Muscle layer of colon (tissue), 2 donors: ENCODE data around the gene FUT8.
"Not testable (repeated sequence)": the region's sequence is repeated elsewhere in the genome, so short reads cannot be mapped to it uniquely, and the experiment has no call there.

Experiments used
- H3K27ac ChIP-seq: one replicate; pipeline ENCODE4 v1.7.0; 2013; ENCODE audit warnings: low read depth, mild to moderate bottlenecking, low read length, moderate library complexity
- H3K27me3 ChIP-seq, 2 donors: one replicate each; pipeline ENCODE4 v1.7.0; 2013; ENCODE audit warnings: low read length in 2 of 2, mild to moderate bottlenecking in 2 of 2; ENCODE audit not compliant: insufficient read depth in 2 of 2, control insufficient read depth in 1 of 2
- H3K36me3 ChIP-seq: one replicate; pipeline ENCODE4 v1.7.0; 2013; ENCODE audit warnings: mild to moderate bottlenecking, low read length; ENCODE audit not compliant: insufficient read depth
- H3K4me1 ChIP-seq: one replicate; pipeline ENCODE4 v1.7.0; 2013; ENCODE audit warnings: mild to moderate bottlenecking, low read length; ENCODE audit not compliant: insufficient read depth
- H3K4me3 ChIP-seq, 2 donors: one replicate each; pipeline ENCODE4 v1.7.0; 2013; ENCODE audit warnings: low read length in 2 of 2, low read depth in 1 of 2, mild to moderate bottlenecking in 1 of 2, moderate library complexity in 1 of 2
- H3K9ac ChIP-seq: one replicate; pipeline ENCODE4 v1.7.0; 2013; ENCODE audit warnings: low read length
- H3K9me3 ChIP-seq: one replicate; pipeline ENCODE4 v1.7.0; 2013; ENCODE audit warnings: mild to moderate bottlenecking, low read length
- donor health status: abdominal sarcoma.
- donor health status: Adenocarcinoma of cecum.

The FUT8 gene

GRCh38 chr14:65686761-65687160, 274.2 kb downstream of the FUT8 start:
- Histone ChIP-seq H3K27ac (no peak overlapping the region), H3K4me3 (no peak overlapping the region), H3K27me3 (no peaks in the 10 kb centered on the region), H3K9ac (no peak overlapping the region), H3K4me1 (no peaks in the 10 kb centered on the region), H3K36me3 (no peaks in the 10 kb centered on the region), H3K9me3 (no peaks in the 10 kb centered on the region)

GRCh38 chr14:65689070-65689469, 276.5 kb downstream of the FUT8 start:
- Histone ChIP-seq H3K27ac (no peak overlapping the region), H3K27me3 (no peaks in the 10 kb centered on the region), H3K9ac (no peak overlapping the region), H3K9me3 (no peaks in the 10 kb centered on the region), H3K4me3 (no peak overlapping the region), H3K36me3 (no peaks in the 10 kb centered on the region), H3K4me1 (no peaks in the 10 kb centered on the region)

- H3K36me3 ChIP-seq, H3K9me3 ChIP-seq, H3K27me3 ChIP-seq, H3K4me1 ChIP-seq, H3K4me3 ChIP-seq, H3K27ac ChIP-seq, H3K9ac ChIP-seq: not testable (repeated sequence)
Measured at GRCh38 chr14:65692566-65692965, 280.0 kb downstream of the FUT8 start.

GRCh38 chr14:65696801-65697200, 284.3 kb downstream of the FUT8 start:
- no peak overlapping the region for H3K27ac ChIP-seq
- H3K27me3 ChIP-seq, result no peaks in the 10 kb centered on the region
- no peak overlapping the region for H3K9ac ChIP-seq
- no peak overlapping the region for H3K4me3 ChIP-seq
- no peaks in the 10 kb centered on the region for H3K9me3 ChIP-seq
- no peaks in the 10 kb centered on the region for H3K4me1 ChIP-seq
- no peaks in the 10 kb centered on the region for H3K36me3 ChIP-seq

- Histone ChIP-seq H3K36me3 (no peaks in the 10 kb centered on the region), H3K4me3 (no peak overlapping the region), H3K9me3 (no peaks in the 10 kb centered on the region), H3K9ac (no peak overlapping the region), H3K27ac (no peak overlapping the region), H3K4me1 (peaks cover 5% of the 10 kb centered on the region), H3K27me3 (no peaks in the 10 kb centered on the region)
Measured at GRCh38 chr14:65703521-65703920, 291.0 kb downstream of the FUT8 start.

- Histone ChIP-seq H3K27me3 (no peaks in the 10 kb centered on the region), H3K27ac (no peak overlapping the region), H3K36me3 (no peaks in the 10 kb centered on the region), H3K9ac (no peak overlapping the region), H3K4me1 (peaks cover 5% of the 10 kb centered on the region), H3K4me3 (no peak overlapping the region), H3K9me3 (no peaks in the 10 kb centered on the region)
Measured at GRCh38 chr14:65703996-65704395, 291.5 kb downstream of the FUT8 start.

GRCh38 chr14:65704437-65704836, 291.9 kb downstream of the FUT8 start:
- Histone ChIP-seq H3K27me3 (no peaks in the 10 kb centered on the region), H3K27ac (no peak overlapping the region), H3K36me3 (no peaks in the 10 kb centered on the region)

GRCh38 chr14:65704850-65705249, 292.3 kb downstream of the FUT8 start:
- Histone ChIP-seq H3K4me3 (no peak overlapping the region), H3K36me3 (no peaks in the 10 kb centered on the region)

More at GRCh38 chr14:65704437-65704836, 291.9 kb downstream of the FUT8 start:
- Histone ChIP-seq H3K9me3 (no peaks in the 10 kb centered on the region), H3K4me1 (peaks cover 5% of the 10 kb centered on the region), H3K4me3 (no peak overlapping the region), H3K9ac (no peak overlapping the region)

GRCh38 chr14:65709576-65709975, 297.0 kb downstream of the FUT8 start:
- H3K27ac ChIP-seq, result no peak overlapping the region
- H3K4me3 ChIP-seq, result no peak overlapping the region
- H3K9me3 ChIP-seq, result no peaks in the 10 kb centered on the region
- H3K9ac ChIP-seq, result no peak overlapping the region
- no peaks in the 10 kb centered on the region for H3K27me3 ChIP-seq
- H3K36me3 ChIP-seq, result no peaks in the 10 kb centered on the region
- H3K4me1 ChIP-seq, result peaks cover 5% of the 10 kb centered on the region

More at GRCh38 chr14:65704850-65705249, 292.3 kb downstream of the FUT8 start:
- Histone ChIP-seq H3K9me3 (no peaks in the 10 kb centered on the region), H3K27me3 (no peaks in the 10 kb centered on the region), H3K27ac (no peak overlapping the region), H3K4me1 (peaks cover 5% of the 10 kb centered on the region), H3K9ac (no peak overlapping the region)

- not testable (repeated sequence) for H3K4me1 ChIP-seq, H3K4me3 ChIP-seq, H3K9me3 ChIP-seq, H3K9ac ChIP-seq, H3K27me3 ChIP-seq, H3K27ac ChIP-seq, H3K36me3 ChIP-seq
Measured at GRCh38 chr14:65716813-65717212, 304.3 kb downstream of the FUT8 start.

GRCh38 chr14:65717384-65717915, 304.9 kb downstream of the FUT8 start:
- H3K9me3 ChIP-seq, H3K4me3 ChIP-seq, H3K27ac ChIP-seq, H3K9ac ChIP-seq, H3K4me1 ChIP-seq, H3K27me3 ChIP-seq, H3K36me3 ChIP-seq: not testable (repeated sequence)

- no peaks in the 10 kb centered on the region for H3K27me3 ChIP-seq
- no peaks in the 10 kb centered on the region for H3K36me3 ChIP-seq
- no peak overlapping the region for H3K27ac ChIP-seq
- no peak overlapping the region for H3K9ac ChIP-seq
- H3K4me3 ChIP-seq, result no peak overlapping the region
- no peaks in the 10 kb centered on the region for H3K4me1 ChIP-seq
- H3K9me3 ChIP-seq, result no peaks in the 10 kb centered on the region
Measured at GRCh38 chr14:65718629-65719028, 306.1 kb downstream of the FUT8 start.
